RWPE2 (cell line): ENCODE results near the gene UFL1.
"Not testable (repeated sequence)": the region's sequence is repeated elsewhere in the genome, so short reads cannot be mapped to it uniquely, and the experiment has no call there.

Experiments
- ATAC-seq: fragments of 200-7000 bp; cut with Tn5 transposase; 3 replicates; pipeline ENCODE4 v1.9.1; 2021; ENCODE audit warnings: low read depth
- DNase-seq: peaks from one replicate; pipeline ENCODE4 v3.0.0-alpha.2; 2020; ENCODE audit warnings: low spot score
- H3K27ac ChIP-seq: fragments of 450-650 bp; 2 replicates; pipeline ENCODE4 v1.5.1; 2017; ENCODE audit warnings: mild to moderate bottlenecking; ENCODE audit not compliant: poor library complexity, severe bottlenecking
- H3K27me3 ChIP-seq: fragments of 250-450 bp; sonication (Bioruptor Pico); 2 replicates; pipeline ENCODE4 v1.5.1; 2021; ENCODE audit warnings: mild to moderate bottlenecking, moderate library complexity; ENCODE audit not compliant: insufficient read depth, poor library complexity, severe bottlenecking
- H3K36me3 ChIP-seq: fragments of 250-450 bp; sonication (Bioruptor Pico); 2 replicates; pipeline ENCODE4 v1.5.1; 2020; ENCODE audit warnings: low read depth, mild to moderate bottlenecking, moderate library complexity
- H3K4me1 ChIP-seq: fragments of 250-450 bp; sonication (Bioruptor Pico); 2 replicates; pipeline ENCODE4 v1.5.1; 2021; ENCODE audit warnings: mild to moderate bottlenecking, moderate library complexity; ENCODE audit not compliant: insufficient read depth, poor library complexity, severe bottlenecking
- H3K4me3 ChIP-seq: fragments of 250-450 bp; sonication (Bioruptor Pico); 2 replicates; pipeline ENCODE4 v1.5.1; 2021; ENCODE audit warnings: mild to moderate bottlenecking, moderate library complexity; ENCODE audit not compliant: severe bottlenecking
- H3K9me3 ChIP-seq: fragments of 250-450 bp; sonication (Bioruptor Pico); 2 replicates; pipeline ENCODE4 v1.5.1; 2021; ENCODE audit warnings: mild to moderate bottlenecking, moderate library complexity; ENCODE audit not compliant: severe bottlenecking
- CTCF ChIP-seq: fragments of 450-650 bp; IDR thresholded peaks from one replicate; pipeline ENCODE4 v1.5.1; 2017; ENCODE audit warnings: mild to moderate bottlenecking, moderate library complexity; ENCODE audit not compliant: poor library complexity, severe bottlenecking

The UFL1 gene

GRCh38 chr6:96521644-96522464, at the start of gene UFL1:
Gene UFL1, plus strand, starts transcription at chr6:96521806. Its CDS starts 68 bp downstream, at chr6:96521874.
- TF ChIP-seq CTCF = no peak
- H3K4me1 ChIP-seq = peaks cover 13% of the 10 kb centered on the region
- H3K9me3 ChIP-seq = no peaks in the 10 kb centered on the region
- peak within 1 kb of the TSS; percentile 62 for H3K27ac ChIP-seq
- peaks cover 36% of the 10 kb centered on the region for H3K36me3 ChIP-seq
- peak within 1 kb of the TSS; percentile 80 for H3K4me3 ChIP-seq
- DNase-seq (peak; percentile 95), ATAC-seq (peak; percentile 95)
- H3K27me3 ChIP-seq = no peaks in the 10 kb centered on the region

GRCh38 chr6:96472291-96472690, 49.3 kb upstream of the UFL1 start:
- not testable (repeated sequence) for H3K27me3 ChIP-seq, H3K9me3 ChIP-seq

GRCh38 chr6:96478695-96479094, 42.9 kb upstream of the UFL1 start:
- no peak for ATAC-seq
- no peak for TF ChIP-seq CTCF
- H3K27ac ChIP-seq = no peak overlapping the region
- H3K9me3 ChIP-seq = no peaks in the 10 kb centered on the region
- no peaks in the 10 kb centered on the region for H3K4me1 ChIP-seq
- no peak overlapping the region for H3K4me3 ChIP-seq
- H3K27me3 ChIP-seq = no peaks in the 10 kb centered on the region
- H3K36me3 ChIP-seq = no peaks in the 10 kb centered on the region
- DNase-seq = no peak

More at GRCh38 chr6:96472291-96472690, 49.3 kb upstream of the UFL1 start:
- not testable (repeated sequence) for H3K27ac ChIP-seq, H3K4me3 ChIP-seq, DNase-seq, H3K4me1 ChIP-seq, ATAC-seq, H3K36me3 ChIP-seq

GRCh38 chr6:96491926-96492325, 29.7 kb upstream of the UFL1 start:
- TF ChIP-seq CTCF = no peak
- no peaks in the 10 kb centered on the region for H3K4me1 ChIP-seq
- ATAC-seq = no peak
- H3K4me3 ChIP-seq = no peak overlapping the region
- no peaks in the 10 kb centered on the region for H3K36me3 ChIP-seq
- H3K9me3 ChIP-seq = no peaks in the 10 kb centered on the region
- no peaks in the 10 kb centered on the region for H3K27me3 ChIP-seq
- H3K27ac ChIP-seq = no peak overlapping the region
- no peak for DNase-seq

- Histone ChIP-seq H3K27ac (no peak overlapping the region), H3K9me3 (peaks cover 3% of the 10 kb centered on the region), H3K36me3 (no peaks in the 10 kb centered on the region), H3K27me3 (no peaks in the 10 kb centered on the region), H3K4me1 (no peaks in the 10 kb centered on the region), H3K4me3 (no peak overlapping the region)
- no peak for TF ChIP-seq CTCF
- DNase-seq (no peak), ATAC-seq (no peak)
Measured at GRCh38 chr6:96499781-96500180, 21.8 kb upstream of the UFL1 start.
